NCI-H82 treated with DMSO at 0.1 percent for 48 hours (cell line): Measurements from ENCODE around the gene WDR74.
A peak's percentile ranks its signal among the peaks of the same experiment; 100 is the strongest.
"Not testable (repeated sequence)": the region's sequence is repeated elsewhere in the genome, so short reads cannot be mapped to it uniquely, and the experiment has no call there.

Source experiments
- DNase-seq: peaks from one replicate; lab custom pipeline; 2025; ENCODE audit not compliant: unreplicated experiment; lab: John Stamatoyannopoulos, UW

Gene WDR74

DNA sequence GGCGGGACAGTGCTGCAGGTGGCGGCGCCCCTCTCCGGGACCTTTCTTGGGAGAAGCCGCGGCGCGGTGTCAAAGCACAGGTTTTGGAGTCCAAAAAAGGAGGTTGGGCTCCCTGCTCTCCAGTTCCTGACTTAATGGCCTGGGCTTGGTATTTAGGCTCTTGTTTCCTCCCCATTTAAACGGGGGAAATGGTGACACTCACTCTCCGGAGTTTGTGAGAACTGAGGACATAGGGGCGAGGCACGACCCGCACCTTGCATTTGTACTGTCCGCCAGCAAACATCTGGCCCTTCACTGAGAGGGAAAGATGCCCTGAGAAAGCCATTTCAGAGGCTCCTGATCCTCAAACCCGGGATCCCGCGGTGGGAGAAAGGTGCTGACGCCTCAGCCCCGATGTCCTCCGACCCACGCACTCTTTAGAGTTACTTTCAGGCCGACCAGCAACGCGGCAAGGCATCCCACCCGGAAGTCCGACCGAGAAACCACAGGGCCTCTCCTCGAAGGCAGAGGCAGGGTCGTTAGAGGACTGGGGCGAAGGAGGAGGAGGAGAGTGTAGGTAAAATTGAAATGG, 2.9 kb upstream of the WDR74 start:
- DNase-seq = peak; percentile 60

DNA sequence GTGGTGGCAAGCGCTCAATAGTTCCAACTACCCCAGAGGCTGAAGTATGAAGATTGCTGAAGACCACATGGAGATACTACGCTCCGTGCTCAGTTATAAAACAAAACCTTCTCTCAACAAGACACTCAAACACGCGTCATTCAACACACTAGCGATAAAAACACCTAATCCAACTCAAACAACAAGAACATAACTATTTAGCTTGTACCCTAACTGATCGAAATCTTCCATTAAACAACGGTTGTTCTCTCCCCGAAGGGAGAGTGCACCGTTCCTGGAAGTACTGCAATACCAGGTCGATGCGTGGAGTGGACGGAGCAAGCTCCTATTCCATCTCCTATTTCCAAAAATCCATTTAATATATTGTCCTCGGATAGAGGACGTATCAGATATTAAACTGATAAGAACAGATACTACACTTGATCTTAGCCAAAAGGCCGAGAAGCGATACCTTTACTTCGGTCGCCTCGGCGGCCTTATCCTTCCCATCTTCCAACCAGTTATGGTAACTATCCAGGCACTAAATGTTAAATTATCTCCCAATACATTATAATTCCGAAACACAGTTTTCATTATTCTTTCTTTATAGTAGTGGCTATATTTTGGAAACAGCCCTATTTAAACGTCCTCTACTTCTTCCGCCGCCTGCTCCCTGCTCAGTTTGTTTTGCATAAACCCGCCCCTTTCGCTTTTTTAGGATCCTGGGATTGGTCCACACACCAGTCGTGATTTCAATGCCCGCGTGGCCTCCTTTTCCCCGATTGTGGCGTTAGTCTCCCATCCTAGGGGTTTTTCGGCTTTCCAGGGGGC, 2.2 kb upstream of the WDR74 start:
- peak; percentile 99 for DNase-seq

DNA sequence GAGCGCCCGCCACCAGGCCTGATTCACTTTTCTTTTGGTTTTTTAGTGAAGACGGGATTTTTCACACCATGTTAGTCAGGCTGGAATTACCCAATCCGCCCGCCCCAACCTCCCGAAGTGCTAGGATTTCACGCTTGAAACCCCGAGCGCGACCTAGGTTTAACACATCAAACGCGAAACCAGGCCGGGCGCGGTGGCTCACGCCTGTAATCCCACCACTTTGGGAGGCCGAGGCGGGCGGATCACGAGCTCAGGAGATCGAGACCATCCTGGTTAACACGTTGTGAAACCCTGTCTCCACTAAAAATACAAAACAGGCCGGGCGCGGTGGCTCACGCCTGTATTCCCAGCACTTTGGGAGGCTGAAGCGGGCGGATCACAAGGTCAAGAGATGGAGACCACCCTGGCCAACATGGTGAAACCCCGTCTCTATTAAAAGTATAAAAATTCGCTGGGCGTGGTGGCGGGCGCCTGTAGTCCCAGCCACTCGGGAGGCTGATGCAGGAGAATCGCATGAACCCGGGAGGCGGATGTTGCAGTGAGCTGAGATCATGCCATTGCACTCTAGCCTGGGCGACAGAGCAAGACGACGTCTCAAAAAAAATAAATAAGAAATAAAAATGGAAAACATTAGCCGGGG, 1.5 kb upstream of the WDR74 start:
- peak; percentile 40 for DNase-seq

DNA sequence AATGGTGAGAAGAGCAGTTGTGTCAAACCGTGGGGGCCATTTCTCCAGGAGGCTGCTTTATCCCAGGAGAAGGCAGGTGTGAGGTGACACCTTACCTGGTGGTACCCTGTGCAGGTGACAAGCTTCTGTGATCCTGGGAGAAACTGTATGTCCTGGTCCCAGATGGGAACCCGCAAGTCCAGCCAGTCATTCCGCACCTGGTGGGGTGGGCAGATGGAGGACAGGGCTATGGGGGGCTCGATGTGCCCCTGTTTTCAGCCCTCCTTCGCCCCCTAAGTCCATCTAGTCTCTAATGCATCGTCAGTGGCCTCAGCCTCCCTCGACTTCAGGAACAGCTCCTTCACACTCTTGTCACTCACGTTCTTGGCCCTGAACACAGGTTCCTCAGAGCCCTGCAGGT, 4.1 kb downstream of the WDR74 start:
- no peak for DNase-seq

DNA sequence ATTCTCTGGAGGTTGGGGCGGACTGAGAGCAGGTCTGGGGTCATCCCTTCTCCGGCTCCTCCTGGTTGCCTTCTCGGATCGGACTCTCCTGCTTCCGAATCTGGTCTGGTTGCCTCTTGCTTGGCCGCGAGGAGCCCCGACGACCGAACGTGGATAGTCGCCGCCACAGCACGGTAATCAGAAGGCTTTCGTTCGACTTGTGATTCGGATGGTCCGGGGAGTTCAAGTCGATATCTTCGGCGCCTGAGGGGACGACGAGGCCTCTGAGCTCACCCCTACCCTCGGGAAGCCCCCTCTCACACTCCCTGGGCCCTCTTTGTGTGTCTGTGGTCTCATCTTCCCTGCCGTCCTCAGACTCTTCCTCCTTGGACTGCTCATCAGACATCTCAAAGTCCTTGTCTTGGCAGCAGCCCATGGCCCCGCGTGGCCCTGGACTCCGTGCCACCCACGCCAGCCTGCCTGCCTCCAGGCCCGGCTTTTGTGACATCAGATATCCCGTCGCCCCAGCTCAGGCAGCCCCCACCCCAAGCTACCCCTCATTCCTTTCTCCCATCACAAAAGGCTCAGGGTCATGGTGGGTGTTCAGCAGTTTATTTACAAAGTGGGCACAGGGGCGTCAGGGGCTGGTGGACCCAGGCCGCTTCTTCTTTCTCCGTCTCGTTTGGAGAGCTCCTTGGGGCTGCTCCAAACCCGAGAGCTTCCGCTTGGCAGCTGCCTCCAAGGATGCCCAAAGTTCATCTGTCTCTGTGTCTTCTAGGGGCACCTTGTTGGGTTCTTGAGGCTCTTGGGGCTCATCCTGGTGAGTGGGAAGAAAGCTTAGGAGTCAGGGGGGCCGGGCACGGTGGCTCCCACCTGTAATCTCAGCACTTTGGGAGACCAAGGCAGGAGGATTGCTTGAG, 6.8 kb downstream of the WDR74 start, which contains the start of gene TEX54:
Gene TEX54, minus strand, starts transcription at position 506 of the 899 bp plus-strand sequence.
- DNase-seq = peak; percentile 49

DNA sequence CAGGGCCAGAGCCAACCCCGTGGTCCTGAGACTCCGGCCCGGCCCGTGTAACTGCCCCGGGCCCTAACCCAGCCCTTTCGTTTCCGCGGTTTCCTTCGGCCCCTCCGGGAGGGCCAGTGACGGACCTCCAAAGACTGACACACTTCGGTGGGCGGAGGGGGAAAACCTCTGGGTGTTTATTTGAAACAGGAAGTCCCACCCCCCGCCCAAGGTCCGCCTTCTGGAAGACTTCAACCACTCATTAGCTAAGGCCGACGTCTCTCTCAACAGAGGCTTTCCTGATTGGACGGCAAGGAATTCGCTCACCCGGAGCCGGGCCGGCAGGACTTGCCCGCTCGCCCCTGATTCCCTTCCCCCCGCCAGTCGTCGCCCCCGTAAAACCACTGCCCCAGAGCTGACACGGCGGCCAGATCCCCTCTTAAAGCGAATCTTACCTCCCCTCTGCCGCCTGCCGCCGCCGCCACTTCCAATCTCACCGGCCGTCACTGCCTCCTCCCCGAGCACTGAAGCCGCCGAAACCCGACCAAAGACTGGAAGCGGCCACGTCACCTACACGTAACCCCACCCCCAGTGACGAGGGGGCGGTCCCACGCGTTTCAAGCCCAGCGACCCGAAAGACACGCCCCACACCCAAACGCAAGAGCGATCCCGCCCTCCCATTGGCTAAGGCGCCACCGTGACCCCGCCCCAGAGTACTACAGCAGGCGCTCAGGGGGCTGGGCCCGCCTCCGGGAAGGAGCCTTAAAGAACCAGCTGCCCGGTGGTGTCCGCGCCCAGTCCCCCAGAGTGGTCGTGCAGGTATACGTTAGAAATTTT, 7.7 kb downstream of the WDR74 start, which contains the start of gene STX5:
Gene STX5, minus strand, starts transcription at position 532 of the 816 bp plus-strand sequence. CDS start 808 bp downstream, outside the sequence.
- DNase-seq = peak; percentile 93

DNA sequence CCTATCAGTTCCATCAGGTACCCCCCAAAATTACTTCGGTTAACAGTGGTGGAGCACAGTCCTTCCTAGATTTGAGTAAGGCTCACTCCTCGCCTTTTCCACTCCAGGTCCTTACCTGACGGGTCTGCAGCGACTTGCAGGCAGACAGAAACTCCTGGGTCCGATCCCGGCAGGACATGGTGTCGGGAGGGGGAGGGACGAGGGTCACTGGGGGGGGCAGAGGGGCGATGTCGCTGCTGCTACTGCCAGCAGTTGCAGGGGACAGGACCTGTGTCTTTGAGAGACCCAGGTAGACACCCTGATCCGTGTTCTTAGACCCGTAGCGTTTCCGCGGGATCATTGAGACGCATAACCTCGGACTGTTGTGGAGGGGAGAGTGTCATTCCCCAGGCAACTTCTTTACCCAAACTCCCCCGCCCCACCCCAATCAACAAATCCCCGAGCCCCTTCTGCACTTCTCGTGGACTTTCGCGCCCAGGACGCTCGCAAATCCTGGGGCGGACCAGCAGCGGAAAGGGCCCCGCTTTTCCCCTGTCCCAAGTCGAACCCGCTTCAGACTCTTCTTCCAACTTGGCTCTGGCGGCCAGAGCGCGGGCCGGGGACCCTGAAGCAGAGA, 8.4 kb downstream of the WDR74 start:
- no peak for DNase-seq

DNA sequence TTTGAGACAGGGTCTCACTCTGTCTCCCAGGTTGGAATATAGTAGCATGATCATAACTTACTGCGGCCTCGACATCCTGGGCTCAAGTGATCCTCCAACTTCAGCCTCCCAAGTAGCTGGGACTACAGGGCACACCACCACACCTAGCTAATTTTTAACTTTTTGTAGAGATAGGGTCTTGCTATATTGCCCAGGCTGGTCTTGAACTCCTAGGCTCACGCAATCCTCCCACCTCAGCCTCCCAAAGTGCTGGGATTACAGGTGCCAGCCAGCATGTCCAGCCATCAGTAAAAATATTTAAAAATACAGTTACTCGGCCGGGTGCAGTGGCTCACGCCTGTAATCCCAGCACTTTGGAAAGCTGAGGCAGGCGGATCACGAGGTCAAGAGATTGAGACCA, 11.3 kb downstream of the WDR74 start:
- DNase-seq = not testable (repeated sequence)

DNA sequence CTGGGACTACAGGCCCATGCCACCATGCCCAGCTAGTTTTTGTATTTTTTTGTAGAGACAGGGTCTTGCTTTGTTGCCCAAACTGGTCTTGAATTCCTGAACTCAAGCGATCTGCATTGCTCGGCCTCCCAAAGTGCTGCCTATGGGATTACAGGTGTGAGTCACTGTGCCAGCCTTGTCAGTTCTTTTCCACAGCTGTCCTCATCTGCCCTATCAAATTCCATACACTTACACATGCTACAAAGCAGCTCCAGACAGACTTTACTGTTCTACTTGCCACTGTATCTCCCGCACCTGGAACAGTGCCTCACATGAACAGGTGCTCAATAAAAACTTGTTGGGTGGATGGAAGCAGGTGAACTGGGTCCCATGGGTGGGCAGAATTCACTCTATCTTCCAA, 15.7 kb downstream of the WDR74 start:
- no peak for DNase-seq

DNA sequence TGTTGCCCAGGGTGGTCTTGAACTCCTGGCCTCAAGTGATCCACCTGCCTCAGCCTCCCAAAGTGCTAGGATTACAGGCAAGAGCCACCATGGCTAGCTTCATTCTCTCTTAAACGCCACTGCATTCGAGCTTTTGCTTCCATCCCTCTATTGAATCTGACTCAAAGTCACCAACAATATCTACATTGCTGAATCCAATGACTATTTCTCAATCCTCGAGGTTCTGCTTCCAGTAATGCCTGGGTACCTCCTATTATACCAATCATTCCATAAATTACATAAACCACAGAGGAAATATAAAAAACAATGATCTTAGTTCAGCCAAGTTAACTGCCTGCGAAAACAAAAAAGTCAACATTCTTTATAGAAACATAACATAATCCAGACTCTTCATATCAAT, 22.3 kb downstream of the WDR74 start:
- DNase-seq = no peak

DNA sequence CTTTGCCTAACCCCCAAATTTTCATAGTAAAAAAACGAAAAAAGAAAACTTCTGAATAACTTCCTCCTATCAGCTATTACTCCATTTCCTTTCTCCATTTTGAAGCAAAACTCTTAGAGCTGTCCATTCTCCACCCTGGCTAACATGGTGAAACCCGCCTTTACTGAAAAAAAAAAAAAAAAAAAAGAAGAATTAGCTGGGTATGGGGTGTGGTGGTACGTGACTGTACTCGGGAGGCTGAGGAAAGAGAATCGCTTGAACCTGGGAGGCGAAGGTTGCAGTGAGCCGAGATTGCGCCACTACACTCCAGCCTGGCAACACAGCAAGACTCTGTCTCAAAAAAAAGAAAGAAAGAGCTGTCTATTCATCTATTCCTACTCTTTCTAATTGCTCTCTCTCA, 22.8 kb downstream of the WDR74 start:
- DNase-seq = no peak

DNA sequence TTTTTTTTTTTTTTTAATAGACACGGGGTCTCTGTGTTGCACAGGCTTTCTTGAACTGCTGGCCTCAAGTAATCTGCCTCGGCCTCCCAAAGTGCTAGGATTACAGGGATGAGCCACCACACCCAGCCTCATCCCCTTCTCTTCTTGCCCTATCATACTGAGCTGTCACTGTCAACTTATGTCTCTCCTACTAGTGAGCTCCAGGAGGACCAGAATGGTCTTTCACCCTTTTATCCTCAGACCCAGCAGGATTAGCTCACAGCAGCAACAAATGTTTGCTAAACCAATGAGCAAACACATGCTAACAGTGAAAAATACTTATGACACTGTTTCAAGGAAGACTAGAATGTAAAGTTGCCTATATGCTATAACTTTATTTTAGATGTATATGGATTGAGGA, 27.7 kb downstream of the WDR74 start:
- DNase-seq = no peak

DNA sequence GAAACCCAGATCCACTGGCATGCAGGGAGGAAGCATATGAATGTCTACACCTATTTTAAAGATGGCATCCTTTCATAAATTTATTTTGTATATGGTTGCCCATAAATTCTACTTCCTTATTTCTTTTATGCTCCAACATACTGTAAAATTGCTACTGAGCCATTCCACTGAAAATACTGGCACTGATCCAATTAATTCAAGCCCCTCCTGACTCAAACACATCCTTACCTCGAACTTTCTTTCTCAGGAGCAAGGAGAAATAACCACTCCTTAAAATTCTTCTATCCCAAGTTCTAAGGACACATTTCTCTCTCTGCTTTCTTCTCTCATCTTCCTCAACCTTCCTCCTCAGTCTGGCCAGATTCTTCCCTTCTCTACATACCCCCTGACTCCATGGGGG, 28.6 kb downstream of the WDR74 start:
- no peak for DNase-seq

DNA sequence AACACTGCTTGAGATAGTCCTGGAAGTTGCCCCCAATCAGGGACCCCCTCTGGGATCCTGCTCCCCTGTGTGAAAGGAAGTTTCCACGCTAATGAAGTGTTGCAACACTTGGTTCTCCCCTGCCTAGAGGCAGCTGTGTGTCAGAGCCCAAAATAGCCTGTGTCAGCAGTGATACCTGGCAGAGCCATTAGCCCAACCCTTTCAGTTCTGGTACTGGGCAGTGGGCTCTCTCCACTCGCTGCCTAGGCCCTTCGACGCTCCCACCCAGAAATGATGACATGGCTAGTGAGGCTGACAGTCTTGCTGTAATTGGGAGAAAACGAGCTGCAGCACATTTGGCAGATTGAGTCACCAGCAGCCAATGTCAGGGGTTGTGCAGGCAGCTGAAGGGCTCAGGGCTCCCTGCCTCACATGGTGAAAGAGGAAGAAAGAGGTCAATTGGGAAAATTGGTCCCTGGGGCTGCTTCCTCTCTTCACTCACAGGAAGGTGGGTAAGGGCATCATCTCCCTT, 32.7 kb downstream of the WDR74 start:
- no peak for DNase-seq

DNA sequence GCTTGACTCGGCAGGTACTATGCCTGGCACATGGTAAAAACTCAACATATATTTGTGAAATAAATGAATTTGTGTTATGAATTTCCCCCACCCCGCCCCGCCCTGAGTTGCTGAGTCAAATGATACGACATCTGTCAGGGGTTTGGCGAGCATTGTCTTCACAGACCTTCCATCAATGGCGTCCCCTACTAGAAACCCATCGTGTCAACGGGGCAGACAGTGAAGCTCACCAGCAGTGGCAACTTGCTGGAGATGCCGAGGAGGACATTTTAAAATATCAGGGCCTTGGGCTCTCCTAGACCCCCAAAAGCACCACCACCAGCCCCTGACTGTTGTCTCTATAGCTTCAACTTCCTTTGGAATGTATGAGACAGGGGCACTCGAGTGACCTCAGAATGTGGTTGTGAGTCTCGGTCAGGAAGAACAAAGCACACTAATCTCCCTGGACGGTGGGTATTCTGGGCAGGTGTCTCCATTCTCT, 33.4 kb downstream of the WDR74 start:
- no peak for DNase-seq

DNA sequence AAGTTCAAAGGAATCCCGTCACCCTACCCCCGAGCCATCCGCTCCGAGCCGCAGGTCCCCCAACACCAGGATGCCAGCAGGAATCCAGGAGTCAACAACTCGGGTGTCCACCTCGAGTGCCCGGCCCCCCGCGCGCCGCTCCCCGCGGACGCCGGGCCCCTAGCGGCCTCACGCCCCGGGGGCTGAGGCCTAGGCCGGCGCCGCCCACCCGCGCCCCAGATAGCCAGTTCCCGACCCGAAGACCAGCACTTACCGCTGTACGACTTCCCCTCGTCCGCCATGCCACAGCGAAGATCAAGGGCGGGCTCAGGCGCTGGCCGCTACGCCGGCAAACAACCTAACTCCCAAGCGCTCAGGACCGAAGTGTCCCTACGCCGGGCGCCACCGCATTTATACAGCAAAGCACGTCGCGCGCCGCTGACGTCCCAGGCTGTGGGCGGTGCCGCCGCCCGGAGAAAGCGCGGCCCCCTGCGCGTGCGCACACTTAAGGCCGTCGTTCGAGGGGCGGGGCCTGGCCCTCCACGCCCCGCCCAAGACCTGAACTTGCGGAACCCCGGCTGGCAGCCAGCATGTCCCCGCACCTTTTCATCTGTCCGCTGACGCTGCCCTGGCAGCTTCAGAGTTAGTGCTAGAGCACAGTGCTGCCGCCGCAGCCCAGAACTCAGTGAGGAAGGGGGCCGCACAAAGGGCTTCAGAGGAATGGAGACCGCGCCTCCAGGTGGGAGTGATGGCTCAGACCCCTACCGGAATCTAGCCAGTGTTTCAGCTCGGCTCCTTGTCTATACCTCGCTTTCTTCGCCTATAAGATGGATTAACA, 34.1 kb downstream of the WDR74 start, which contains the start of gene NXF1:
Gene NXF1, minus strand, starts transcription at position 365 of the 817 bp plus-strand sequence. Its CDS starts 84 bp downstream, at position 281.
- peak; percentile 66 for DNase-seq

DNA sequence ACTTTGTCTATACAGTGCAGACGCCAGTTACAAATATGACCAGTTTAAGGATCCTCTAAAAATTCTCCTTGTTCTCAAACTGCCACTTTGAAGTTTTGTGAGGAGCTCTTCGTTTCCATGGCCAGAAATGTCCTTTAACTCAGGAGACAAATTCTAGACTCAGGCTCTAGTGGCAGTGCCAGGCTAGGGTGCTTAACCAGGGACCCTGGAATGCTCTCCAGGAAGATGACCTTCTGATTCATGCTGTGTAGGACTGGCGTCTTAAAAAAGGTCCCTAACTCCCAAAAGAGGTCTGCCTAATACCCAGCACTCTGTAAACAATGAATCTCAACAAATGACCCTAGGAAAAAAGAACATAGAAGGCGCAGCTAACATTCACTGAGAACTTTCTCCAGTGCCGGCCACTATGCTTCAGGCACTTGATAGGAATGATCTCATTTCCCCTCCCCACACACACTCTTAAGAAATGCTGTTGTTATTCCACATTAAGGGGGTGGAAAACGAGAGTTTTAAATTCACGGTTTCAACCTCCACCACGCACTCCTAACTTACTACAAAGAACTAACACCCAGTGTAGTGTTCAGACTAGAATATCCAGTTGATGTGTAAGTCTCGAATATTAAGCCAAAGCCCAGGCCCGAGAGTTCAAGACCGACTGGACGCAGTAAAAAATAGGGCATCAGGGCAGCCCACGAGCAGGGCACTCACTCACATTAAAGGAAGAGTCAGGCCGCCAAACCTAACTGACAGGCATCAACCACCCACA, 34.9 kb downstream of the WDR74 start:
- DNase-seq = no peak

DNA sequence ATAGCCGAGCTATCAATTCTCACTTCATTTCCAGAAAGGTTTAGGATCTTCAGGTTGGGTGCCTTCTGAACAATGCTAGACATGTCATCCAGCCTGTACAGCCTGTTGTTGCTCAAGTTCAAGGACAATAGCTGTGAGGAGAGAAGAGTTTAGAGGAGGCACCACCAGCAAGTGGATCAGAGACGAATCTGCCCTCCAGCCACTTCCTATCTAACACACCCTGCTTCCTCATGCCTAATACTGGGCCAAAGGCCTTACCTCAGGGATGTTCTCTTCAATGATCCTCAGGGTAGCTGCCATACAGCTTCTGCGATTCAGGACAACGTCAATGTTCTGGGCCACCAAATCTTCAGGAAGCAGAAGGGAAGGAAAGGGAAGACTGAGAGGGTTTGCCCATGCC, 38.3 kb downstream of the WDR74 start:
- DNase-seq = no peak
